ENCODE results near the gene NPHP4. TPM values are rescaled to one million over a fixed set of nuclear protein-coding genes. Genes with fewer than 3 reads are reported as not detected.

The NPHP4 gene
- total RNA-seq, 4 donors from 2014 or later = 1.1 to 10.4 (median 1.8) TPM

- Histone ChIP-seq H3K4me1 (no peaks in the 10 kb centered on the region), H3K36me3 (no peaks in the 10 kb centered on the region), H3K27me3 (peaks cover 0 to 4% (median 0%) of the 10 kb centered on the region in 3 donors), H3K27ac (no peak overlapping the region), H3K9me3 (no peaks in the 10 kb centered on the region), H3K4me3 (no peak overlapping the region)
- ATAC-seq (no peak), DNase-seq (no peak)
- no peak for TF ChIP-seq CTCF (IDR thresholded peaks at IDR 0.05 in 4 of 5, conservative IDR thresholded peaks at IDR 0.05 in 1 of 5)
- no peak for TF ChIP-seq POLR2A (IDR thresholded peaks at IDR 0.05)
- in situ Hi-C loops (cut with MboI; ENCODE audit: low sequenced_read_pairs in 4 of 4) (no loop called here), intact Hi-C loops (cut with DNase I; ENCODE audit: low total_unique reads) (no loop called here)
Observed at GRCh38 chr1:5836776-5837440, 155.3 kb downstream of the NPHP4 start.

GRCh38 chr1:5835179-5835562, 157.1 kb downstream of the NPHP4 start:
- Histone ChIP-seq H3K4me3 (no peak overlapping the region), H3K4me1 (no peaks in the 10 kb centered on the region), H3K27me3 (peaks cover 0 to 13% (median 0%) of the 10 kb centered on the region in 3 donors), H3K27ac (no peak overlapping the region), H3K36me3 (no peaks in the 10 kb centered on the region), H3K9me3 (no peaks in the 10 kb centered on the region)
- in situ Hi-C loops (cut with MboI; ENCODE audit: low sequenced_read_pairs in 4 of 4) (no loop called here), intact Hi-C loops (cut with DNase I; ENCODE audit: low total_unique reads) (no loop called here)
- ATAC-seq (no peak), DNase-seq (no peak)
- TF ChIP-seq POLR2A (IDR thresholded peaks at IDR 0.05) (no peak), CTCF (IDR thresholded peaks at IDR 0.05 in 4 of 5, conservative IDR thresholded peaks at IDR 0.05 in 1 of 5) (no peak)

- Histone ChIP-seq H3K9me3 (no peaks in the 10 kb centered on the region), H3K4me1 (no peaks in the 10 kb centered on the region), H3K4me3 (no peak overlapping the region), H3K27me3 (peaks cover 0 to 13% (median 0%) of the 10 kb centered on the region in 3 donors), H3K36me3 (no peaks in the 10 kb centered on the region), H3K27ac (no peak overlapping the region)
- ATAC-seq (no peak), DNase-seq (no peak)
- intact Hi-C loops (cut with DNase I; ENCODE audit: low total_unique reads) (no loop called here), in situ Hi-C loops (cut with MboI; ENCODE audit: low sequenced_read_pairs in 4 of 4) (no loop called here)
- TF ChIP-seq CTCF (IDR thresholded peaks at IDR 0.05 in 4 of 5, conservative IDR thresholded peaks at IDR 0.05 in 1 of 5) (no peak), POLR2A (IDR thresholded peaks at IDR 0.05) (no peak)
Observed at GRCh38 chr1:5834477-5835178, 157.6 kb downstream of the NPHP4 start.

GRCh38 chr1:5833911-5834310, 158.3 kb downstream of the NPHP4 start:
- TF ChIP-seq POLR2A (IDR thresholded peaks at IDR 0.05) (no peak), CTCF (IDR thresholded peaks at IDR 0.05 in 4 of 5, conservative IDR thresholded peaks at IDR 0.05 in 1 of 5) (no peak)
- no peak overlapping the region for H3K27ac ChIP-seq
- H3K27me3 ChIP-seq = peaks cover 0 to 13% (median 0%) of the 10 kb centered on the region in 3 donors
- ATAC-seq = no peak
- intact Hi-C loops (cut with DNase I; ENCODE audit: low total_unique reads) = no loop called here
- no peaks in the 10 kb centered on the region for H3K9me3 ChIP-seq
- in situ Hi-C loops (cut with MboI; ENCODE audit: low sequenced_read_pairs in 4 of 4) = no loop called here
- no peaks in the 10 kb centered on the region for H3K4me1 ChIP-seq
- H3K36me3 ChIP-seq = no peaks in the 10 kb centered on the region
- DNase-seq = no peak
- H3K4me3 ChIP-seq = no peak overlapping the region
